Daoy (cell line): ENCODE data around the gene GMCL1. TPM values are rescaled to one million over a fixed set of nuclear protein-coding genes. Genes with fewer than 3 reads are reported as not detected.

Experiments
- DNase-seq: peaks from one replicate; pipeline ENCODE4 v3.0.0-alpha.2; 2015; ENCODE audit warnings: low read depth
- total RNA-seq: library from RNA; depleted of rRNA; stranded (reverse); fragments of >200 nt; shearing (Covaris generic); gene quantifications from 2 replicates; pipeline ENCODE4 v1.2.3, GENCODE V29; 2014; rRNA removed

Gene GMCL1
- total RNA-seq, 1 experiment from 2014 or later, result 6.9 TPM

- no peak for DNase-seq
These were observed 97.5 kb downstream of the GMCL1 start for GRCh38 chr2:69926849-69927515.

Other genes starting within 250 kb of the GMCL1 start
- 21.5 and 23.4 TPM in 2 replicates for gene AAK1, start 185.9 kb upstream of the GMCL1 start, total RNA-seq
- gene ANXA4, start 87.5 kb upstream of the GMCL1 start, total RNA-seq, result 3.7 and 7.0 TPM in 2 replicates
- 103 and 135 TPM in 2 replicates for gene SNRNP27, start 64.3 kb downstream of the GMCL1 start, total RNA-seq
- 1.5 and 4.7 TPM in 2 replicates for gene MXD1, start 85.4 kb downstream of the GMCL1 start, total RNA-seq
- gene ASPRV1, start 132.0 kb downstream of the GMCL1 start, total RNA-seq, result 0.80 and 1.2 TPM in 2 replicates